LHCN-M2 (cell line): ENCODE results near the gene PAQR5. TPM values are rescaled to one million over a fixed set of nuclear protein-coding genes. Genes with fewer than 3 reads are reported as not detected.

Experiments
- DNase-seq: peaks from one replicate; pipeline ENCODE4 v3.0.0-alpha.2; 2012; ENCODE audit warnings: low read depth
- total RNA-seq: library from RNA; depleted of rRNA; stranded (reverse); fragments of >200 nt; gene quantifications from 2 replicates; pipeline ENCODE4 v1.2.3, GENCODE V29; 2014

PAQR5 gene
- total RNA-seq, 1 experiment from 2014 or later = 13.0 TPM

DNA sequence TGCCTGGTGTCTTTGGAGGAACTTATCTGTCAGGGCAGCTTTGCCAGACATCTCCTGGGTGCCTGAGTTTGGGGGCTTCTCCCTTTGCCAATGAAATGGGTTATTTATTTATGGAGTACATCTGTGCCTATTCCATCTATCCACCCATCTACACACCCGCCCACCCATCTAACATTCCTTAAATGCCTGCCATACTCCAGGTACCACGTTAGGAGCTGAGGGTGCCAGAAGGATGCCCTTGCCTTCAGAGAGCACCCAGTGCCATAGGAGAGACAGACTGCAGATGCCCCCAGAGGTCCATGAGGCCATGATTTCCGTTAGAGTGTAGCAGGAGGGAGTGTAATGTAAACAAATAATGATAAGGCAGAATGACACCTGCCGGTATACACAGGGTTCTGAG, 93.6 kb downstream of the PAQR5 start:
- no peak for DNase-seq

DNA sequence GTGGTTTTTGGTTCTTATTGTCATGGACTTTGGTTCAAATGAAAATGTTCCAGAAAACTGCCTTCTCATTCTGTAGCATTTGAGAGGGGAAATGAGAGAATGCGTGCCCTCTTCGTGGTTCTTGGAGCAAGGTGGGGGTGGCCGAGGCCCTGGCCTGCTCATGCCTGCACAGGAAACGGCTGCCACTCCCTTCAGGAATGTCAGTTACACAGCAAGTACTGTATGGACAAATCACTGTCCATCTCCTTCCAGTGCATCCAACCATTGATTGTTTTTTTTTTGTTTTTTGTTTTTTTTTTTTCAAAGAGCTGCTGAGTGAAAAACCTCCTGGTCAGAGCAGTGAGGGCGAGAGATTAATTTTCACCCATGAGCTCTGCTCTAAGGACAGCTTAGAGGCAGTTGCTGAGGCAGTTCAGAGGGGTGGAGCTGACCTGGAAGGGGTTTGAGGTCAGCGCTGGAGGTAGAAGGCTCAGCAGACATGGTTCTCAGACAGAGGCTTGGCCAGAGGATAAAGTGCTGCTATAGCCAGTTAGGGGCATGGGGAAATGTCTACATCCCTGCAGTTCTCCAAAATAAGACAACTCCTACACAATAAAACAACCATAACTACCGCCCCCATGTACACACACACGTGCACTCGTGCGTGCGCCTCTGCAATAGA, 95.2 kb downstream of the PAQR5 start:
- DNase-seq = peak; percentile 40

GRCh38 chr15:69394556-69395282, 96.0 kb downstream of the PAQR5 start:
- peak; percentile 71 for DNase-seq

DNA sequence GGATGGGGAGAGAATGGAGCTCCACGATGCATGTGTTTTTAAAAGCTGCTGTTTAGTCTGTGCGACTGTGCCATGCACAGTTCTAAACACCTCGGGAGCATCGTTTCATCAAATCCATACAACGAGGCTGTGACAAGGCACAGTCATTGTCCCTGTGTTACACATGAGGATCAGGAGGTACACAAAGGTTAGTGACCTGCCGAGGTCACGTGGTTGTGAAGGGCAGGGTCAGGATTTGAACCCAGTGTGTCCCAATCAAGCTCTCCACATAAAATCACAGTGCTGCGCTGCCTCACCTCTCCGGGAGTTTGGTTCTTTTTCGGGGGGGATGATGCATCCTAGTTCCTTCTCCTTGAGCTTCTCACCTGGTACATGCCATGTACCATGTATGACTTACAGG, 96.7 kb downstream of the PAQR5 start:
- DNase-seq = no peak

DNA sequence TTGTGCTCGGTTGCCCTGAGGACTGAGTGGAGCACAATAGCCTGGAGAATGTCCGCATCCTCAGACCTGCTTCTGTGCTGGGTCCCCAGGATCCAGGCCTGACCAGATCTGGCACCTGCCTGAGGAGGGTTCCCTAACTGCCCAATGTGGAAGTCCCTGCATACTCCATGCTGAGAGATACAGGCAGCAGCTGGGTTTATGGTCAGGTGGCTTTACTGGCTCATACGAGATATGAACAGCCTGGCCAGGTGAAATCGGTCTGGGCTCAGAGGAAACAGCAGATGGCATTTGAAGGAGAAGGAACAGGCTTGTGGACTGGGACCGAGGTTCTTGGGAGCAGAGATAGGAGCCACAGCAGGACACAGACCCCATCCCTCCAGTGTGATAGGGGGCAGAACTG, 97.3 kb downstream of the PAQR5 start:
- no peak for DNase-seq

- peak; percentile 53 for DNase-seq
Measured at GRCh38 chr15:69398491-69398891, 99.8 kb downstream of the PAQR5 start.

DNA sequence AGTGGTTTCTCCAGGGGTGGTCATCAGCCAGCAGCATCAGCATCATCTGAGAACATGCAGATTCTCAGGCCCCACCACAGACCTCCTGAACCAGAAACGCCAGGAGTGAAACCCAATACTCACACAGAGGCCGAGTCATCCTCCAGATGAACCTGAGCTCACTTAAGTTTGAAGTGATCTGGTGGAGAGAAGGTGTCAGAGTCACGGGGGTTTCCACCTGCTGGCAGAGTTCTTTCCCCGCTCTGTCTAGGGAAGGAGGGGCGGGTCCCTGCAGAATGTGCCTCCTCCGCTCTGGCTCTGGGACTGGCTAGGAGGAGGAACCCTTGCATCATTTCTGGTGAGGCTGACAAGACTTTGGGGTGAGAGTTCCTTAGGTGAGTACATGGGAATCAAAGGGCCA, 102.1 kb downstream of the PAQR5 start:
- DNase-seq = no peak

GRCh38 chr15:69402816-69403215, 104.1 kb downstream of the PAQR5 start:
- DNase-seq = no peak

- DNase-seq = peak; percentile 94
Measured at GRCh38 chr15:69403594-69403993, 104.9 kb downstream of the PAQR5 start.

- DNase-seq = no peak
Measured at GRCh38 chr15:69405110-69405509, 106.4 kb downstream of the PAQR5 start.

- no peak for DNase-seq
Measured at GRCh38 chr15:69407719-69408400, 109.1 kb downstream of the PAQR5 start.

GRCh38 chr15:69408841-69409240, 110.1 kb downstream of the PAQR5 start:
- no peak for DNase-seq

DNA sequence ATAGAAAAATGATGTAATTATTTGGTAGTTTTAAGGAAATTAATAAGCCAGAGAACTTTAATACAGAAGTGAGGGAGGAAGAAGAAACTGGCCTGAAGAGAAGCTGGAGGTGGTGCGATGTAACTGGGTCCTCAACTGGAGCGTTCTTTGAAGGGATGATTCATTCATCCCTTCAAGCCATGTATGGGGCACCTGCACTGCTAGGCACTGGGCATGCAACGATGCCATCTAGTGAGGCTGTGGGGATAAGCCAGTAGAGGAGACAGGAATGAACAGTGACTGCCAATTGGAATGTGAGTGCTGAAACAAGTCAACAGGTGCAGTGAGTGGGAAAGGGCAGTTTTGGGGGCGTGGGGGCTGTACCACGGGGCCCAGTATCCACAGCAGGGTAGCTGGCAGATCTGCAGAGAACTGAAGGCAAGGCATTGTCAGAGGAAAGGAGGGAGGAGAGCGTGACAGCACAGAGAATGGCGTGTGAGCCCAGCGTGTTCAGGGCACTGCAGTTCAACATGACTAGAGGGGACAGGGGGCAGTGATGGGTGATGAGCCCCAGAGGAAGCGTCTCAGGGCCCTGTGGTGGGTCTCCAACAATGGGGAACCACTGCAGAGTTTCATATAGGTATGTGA, 111.6 kb downstream of the PAQR5 start:
- DNase-seq = peak; percentile 78

DNA sequence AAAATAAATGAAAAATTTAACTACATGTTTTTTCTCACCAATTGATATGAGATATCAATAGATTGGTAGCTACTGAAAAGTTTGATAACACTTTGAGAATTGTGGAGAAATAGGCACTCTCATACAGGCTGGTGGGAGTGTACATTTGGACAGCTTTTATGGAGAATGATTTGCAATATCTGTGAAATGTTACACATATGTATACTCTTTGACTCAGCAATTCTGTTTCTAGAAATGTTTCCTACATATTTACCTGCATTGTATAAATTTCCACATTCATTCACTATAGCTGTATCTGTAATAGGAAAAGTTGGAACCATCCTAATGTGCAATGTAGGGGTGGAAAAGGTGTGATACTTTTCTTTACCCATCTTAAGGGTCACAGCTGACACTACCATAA, 113.6 kb downstream of the PAQR5 start:
- DNase-seq = no peak

DNA sequence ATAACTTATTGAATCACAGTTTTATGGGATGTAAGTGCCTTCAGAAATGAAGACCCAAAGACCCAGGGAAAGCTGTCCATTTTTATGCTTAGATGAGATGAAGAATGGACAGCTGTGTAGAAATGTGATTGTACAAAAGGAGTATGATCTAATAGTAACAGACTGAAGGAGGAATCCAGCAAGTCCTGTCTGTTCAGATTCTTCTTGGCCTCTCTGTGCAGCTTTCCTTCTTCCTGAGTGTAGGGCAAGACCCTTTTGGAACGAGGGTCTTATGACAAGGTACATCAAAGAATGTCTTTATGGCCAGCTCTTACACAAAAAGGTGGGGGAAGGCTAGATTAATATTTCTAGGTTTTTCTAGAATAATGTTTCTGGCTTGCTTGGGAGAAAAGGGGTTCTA, 114.0 kb downstream of the PAQR5 start:
- DNase-seq = no peak

- DNase-seq = peak; percentile 91
Measured at GRCh38 chr15:69413822-69414700, 115.3 kb downstream of the PAQR5 start, which contains the start of gene KIF23. TSS of gene KIF23 (plus strand) at chr15:69414349. CDS start at chr15:69414466, 117 bp downstream.

GRCh38 chr15:69414701-69415167, 116.0 kb downstream of the PAQR5 start:
- DNase-seq = peak; percentile 91

GRCh38 chr15:69415381-69415780, 116.7 kb downstream of the PAQR5 start:
- DNase-seq = no peak

DNA sequence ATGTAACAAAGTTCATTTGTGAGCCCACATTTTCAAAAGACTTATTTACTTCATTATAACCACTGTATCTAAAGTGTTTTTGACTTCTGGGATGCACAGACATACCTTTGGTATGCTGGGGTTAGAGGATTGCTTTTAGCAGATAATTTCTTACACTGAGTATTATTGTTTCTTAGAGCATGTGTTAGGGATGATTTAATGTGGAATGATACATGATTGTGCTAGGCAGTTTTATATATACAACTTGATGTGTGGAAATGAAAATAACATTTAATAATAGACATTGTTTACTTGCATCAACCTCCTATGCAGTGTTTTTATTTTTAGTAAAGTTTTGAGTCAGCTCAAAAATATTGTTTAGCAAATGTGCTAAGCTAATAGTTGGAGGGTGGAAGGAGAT, 118.9 kb downstream of the PAQR5 start:
- DNase-seq = no peak

DNA sequence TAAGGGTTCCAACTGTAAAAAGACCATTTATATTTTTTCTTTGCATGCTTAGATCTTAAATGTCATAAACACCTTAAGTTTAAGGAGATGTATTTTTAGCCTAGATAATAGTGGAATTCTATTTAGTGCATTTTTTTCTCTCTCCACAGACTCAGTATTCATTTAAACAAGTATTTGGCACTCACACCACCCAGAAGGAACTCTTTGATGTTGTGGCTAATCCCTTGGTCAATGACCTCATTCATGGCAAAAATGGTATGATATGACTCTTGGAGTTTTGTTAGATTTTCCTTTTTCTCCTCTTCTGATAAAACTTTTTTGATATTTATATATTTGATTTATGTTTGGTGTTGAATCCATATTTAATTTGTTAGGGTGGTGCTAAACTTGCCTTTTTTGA, 122.8 kb downstream of the PAQR5 start:
- DNase-seq = no peak

DNA sequence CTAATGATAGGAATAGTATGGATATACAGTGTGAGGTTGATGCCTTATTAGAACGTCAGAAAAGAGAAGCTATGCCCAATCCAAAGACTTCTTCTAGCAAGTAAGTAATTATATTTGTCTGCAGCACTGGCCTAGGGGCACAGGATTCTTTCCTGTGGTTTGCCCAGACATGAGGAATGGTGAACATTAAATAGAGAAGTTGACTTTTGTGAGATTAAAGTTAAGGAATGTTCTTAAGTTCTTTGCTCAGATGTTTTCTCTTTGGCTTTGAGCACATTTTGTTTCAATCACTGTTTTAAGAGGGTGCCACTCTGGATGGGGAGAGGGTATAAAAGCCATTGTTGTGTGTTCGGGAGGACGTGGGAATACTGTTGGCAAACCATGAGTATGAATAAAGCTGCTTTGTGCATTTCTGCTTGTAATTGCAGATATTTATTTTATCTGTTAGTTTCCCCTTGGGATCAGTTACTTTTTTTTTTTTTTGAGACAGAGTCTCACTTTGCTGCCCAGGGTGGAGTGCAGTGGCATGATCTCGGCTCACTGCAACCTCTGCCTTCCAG, 123.7 kb downstream of the PAQR5 start:
- no peak for DNase-seq
